Measurements from ENCODE around the gene SLC2A14.
"Not testable (repeated sequence)": the region's sequence is repeated elsewhere in the genome, so short reads cannot be mapped to it uniquely, and the experiment has no call there.

DNA sequence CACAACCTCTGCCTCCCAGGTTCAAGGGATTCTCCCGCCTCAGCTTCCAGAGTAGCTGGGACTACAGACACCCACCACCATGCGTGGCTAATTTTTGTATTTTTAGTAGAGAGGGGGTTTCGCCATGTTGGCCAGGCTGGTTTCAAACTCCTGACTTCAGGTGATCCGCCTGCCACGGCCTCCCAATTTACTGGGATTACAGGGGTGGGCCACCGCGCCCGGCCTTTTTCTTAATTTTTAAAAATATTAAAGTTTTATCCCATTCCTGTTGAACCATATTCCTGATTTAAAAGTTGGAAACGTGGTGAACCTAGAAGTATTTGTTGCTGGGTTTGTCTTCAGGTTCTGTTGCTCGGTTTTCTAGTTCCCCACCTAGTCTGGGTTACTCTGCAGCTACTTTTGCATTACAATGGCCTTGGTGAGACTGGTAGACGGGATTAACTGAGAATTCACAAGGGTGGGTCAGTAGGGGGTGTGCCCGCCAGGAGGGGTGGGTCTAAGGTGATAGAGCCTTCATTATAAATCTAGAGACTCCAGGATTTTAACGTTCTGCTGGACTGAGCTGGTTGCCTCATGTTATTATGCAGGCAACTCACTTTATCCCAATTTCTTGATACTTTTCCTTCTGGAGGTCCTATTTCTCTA is 83.7 kb downstream of the SLC2A14 start, which contains the start of gene NANOG:
- TF ChIP-seq, protein P1, sequence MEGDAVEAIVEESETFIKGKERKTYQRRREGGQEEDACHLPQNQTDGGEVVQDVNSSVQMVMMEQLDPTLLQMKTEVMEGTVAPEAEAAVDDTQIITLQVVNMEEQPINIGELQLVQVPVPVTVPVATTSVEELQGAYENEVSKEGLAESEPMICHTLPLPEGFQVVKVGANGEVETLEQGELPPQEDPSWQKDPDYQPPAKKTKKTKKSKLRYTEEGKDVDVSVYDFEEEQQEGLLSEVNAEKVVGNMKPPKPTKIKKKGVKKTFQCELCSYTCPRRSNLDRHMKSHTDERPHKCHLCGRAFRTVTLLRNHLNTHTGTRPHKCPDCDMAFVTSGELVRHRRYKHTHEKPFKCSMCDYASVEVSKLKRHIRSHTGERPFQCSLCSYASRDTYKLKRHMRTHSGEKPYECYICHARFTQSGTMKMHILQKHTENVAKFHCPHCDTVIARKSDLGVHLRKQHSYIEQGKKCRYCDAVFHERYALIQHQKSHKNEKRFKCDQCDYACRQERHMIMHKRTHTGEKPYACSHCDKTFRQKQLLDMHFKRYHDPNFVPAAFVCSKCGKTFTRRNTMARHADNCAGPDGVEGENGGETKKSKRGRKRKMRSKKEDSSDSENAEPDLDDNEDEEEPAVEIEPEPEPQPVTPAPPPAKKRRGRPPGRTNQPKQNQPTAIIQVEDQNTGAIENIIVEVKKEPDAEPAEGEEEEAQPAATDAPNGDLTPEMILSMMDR (conservative IDR thresholded peaks at IDR 0.05; ENCODE audit: low read length), result not testable (repeated sequence)
- not testable (repeated sequence) for TF ChIP-seq EZH2phosphoT487 (IDR thresholded peaks at IDR 0.05; ENCODE audit: borderline replicate concordance, low read depth, low read length)

All from OCI-LY7 (cell line).